HEK293 (cell line): Measurements from ENCODE around the gene ARL13B.
A peak's percentile ranks its signal among the peaks of the same experiment; 100 is the strongest.

Source experiments
- CTCF ChIA-PET: fragments of 350-600 bp; formaldehyde crosslinking; extraction: SDS; loops from one replicate; lab custom pipeline; 2021; ENCODE audit warnings: antibody characterized with exemption; lab: Yijun Ruan, JAX
- POLR2A ChIA-PET: fragments of 300-600 bp; formaldehyde crosslinking; extraction: SDS; loops from one replicate; lab custom pipeline; 2020; ENCODE audit warnings: antibody characterized with exemption, inconsistent platforms; lab: Yijun Ruan, JAX
- H3K27ac ChIP-seq: fragments of 200-500 bp; sonication (Bioruptor generic); 2 replicates; pipeline ENCODE4 v1.5.1; 2014; ENCODE audit warnings: low read depth, low read length, control low read depth, inconsistent platforms; ENCODE audit errors: extremely low read depth
- H3K36me3 ChIP-seq, 2 experiments: fragments of 200-500 bp in 1 of 2; sonication (Bioruptor generic) in 1 of 2; 1 replicate in 1 of 2; 2 replicates in 1 of 2; pipeline ENCODE4 v1.5.1; 2014 to 2017; ENCODE audit warnings: inconsistent platforms in 2 of 2, low read length in 2 of 2; ENCODE audit not compliant: control insufficient read depth in 2 of 2, insufficient read depth in 1 of 2
- H3K4me1 ChIP-seq: fragments of 200-500 bp; sonication (Bioruptor generic); 2 replicates; pipeline ENCODE4 v1.5.1; 2014; ENCODE audit warnings: mild to moderate bottlenecking, low read length, inconsistent platforms; ENCODE audit not compliant: control insufficient read depth, insufficient read depth
- H3K4me3 ChIP-seq: 2 replicates; pipeline ENCODE4 v1.5.1; 2011; ENCODE audit warnings: low read depth, mild to moderate bottlenecking, control low read depth, low read length, moderate library complexity
- H3K9me3 ChIP-seq: fragments of 200-500 bp; sonication (Bioruptor generic); 2 replicates; pipeline ENCODE4 v1.5.1; 2014; ENCODE audit warnings: low read depth, low read length, inconsistent platforms; ENCODE audit not compliant: control insufficient read depth, insufficient read depth
- EGR2 ChIP-seq: fragments of 450-650 bp; formaldehyde crosslinking; IDR thresholded peaks from 2 replicates; pipeline ENCODE4 v1.5.1; 2016; ENCODE audit warnings: low read depth, missing biosample characterization, missing genetic modification characterization
- FEZF1 ChIP-seq: fragments of 450-650 bp; formaldehyde crosslinking; IDR thresholded peaks from 2 replicates; pipeline ENCODE4 v1.5.1; 2016; ENCODE audit warnings: missing biosample characterization, missing genetic modification characterization
- PRDM1 ChIP-seq: fragments of 450-650 bp; formaldehyde crosslinking; IDR thresholded peaks from 2 replicates; pipeline ENCODE4; 2016; ENCODE audit warnings: missing biosample characterization, missing genetic modification characterization
- SP3 ChIP-seq: fragments of 450-650 bp; formaldehyde crosslinking; IDR thresholded peaks from 2 replicates; pipeline ENCODE4 v1.5.1; 2016; ENCODE audit warnings: missing biosample characterization, missing genetic modification characterization
- ZFP41 ChIP-seq: fragments of 450-650 bp; formaldehyde crosslinking; IDR thresholded peaks from 2 replicates; pipeline ENCODE4 v1.5.1; 2016; ENCODE audit warnings: missing biosample characterization, missing genetic modification characterization, borderline replicate concordance
- ZFP69B ChIP-seq: fragments of 450-650 bp; formaldehyde crosslinking; IDR thresholded peaks from 2 replicates; pipeline ENCODE4 v1.5.1; 2016; ENCODE audit warnings: missing biosample characterization, missing genetic modification characterization
- ZNF132 ChIP-seq: fragments of 450-650 bp; formaldehyde crosslinking; IDR thresholded peaks from 2 replicates; pipeline ENCODE4 v1.5.1; 2017; ENCODE audit warnings: missing biosample characterization, missing genetic modification characterization, borderline replicate concordance
- ZNF211 ChIP-seq: fragments of 450-650 bp; formaldehyde crosslinking; IDR thresholded peaks from 2 replicates; pipeline ENCODE4 v1.5.1; 2016; ENCODE audit warnings: low read depth, missing biosample characterization, missing genetic modification characterization
- ZNF561 ChIP-seq: fragments of 450-650 bp; IDR thresholded peaks from 2 replicates; pipeline ENCODE4 v1.5.1; 2018; ENCODE audit warnings: missing biosample characterization, missing genetic modification characterization, borderline replicate concordance
- ZNF623 ChIP-seq: fragments of 450-650 bp; formaldehyde crosslinking; IDR thresholded peaks from 2 replicates; pipeline ENCODE4 v1.5.1; 2016; ENCODE audit warnings: missing biosample characterization, missing genetic modification characterization
- ZNF677 ChIP-seq: fragments of 450-650 bp; IDR thresholded peaks from 2 replicates; pipeline ENCODE4 v1.5.0; 2018; ENCODE audit warnings: missing biosample characterization, mild to moderate bottlenecking, missing genetic modification characterization, moderate library complexity
- ZNF747 ChIP-seq: fragments of 450-650 bp; formaldehyde crosslinking; IDR thresholded peaks from 2 replicates; pipeline ENCODE4 v1.5.1; 2016; ENCODE audit warnings: missing biosample characterization, missing genetic modification characterization
- ZXDB ChIP-seq: fragments of 450-650 bp; formaldehyde crosslinking; IDR thresholded peaks from 2 replicates; pipeline ENCODE4 v1.5.1; 2016; ENCODE audit warnings: missing biosample characterization, missing genetic modification characterization
- TF ChIP-seq, protein P1 (sequence below): fragments of 450-650 bp; formaldehyde crosslinking; IDR thresholded peaks from 2 replicates; pipeline ENCODE4 v1.5.1; 2017; ENCODE audit warnings: missing biosample characterization, missing genetic modification characterization
- TF ChIP-seq, protein P2 (sequence below): fragments of 450-650 bp; formaldehyde crosslinking; IDR thresholded peaks from 2 replicates; pipeline ENCODE4 v1.5.1; 2017; ENCODE audit warnings: missing biosample characterization, missing genetic modification characterization
- TF ChIP-seq, protein P3 (sequence below): fragments of 450-650 bp; formaldehyde crosslinking; IDR thresholded peaks from 2 replicates; pipeline ENCODE4 v1.5.1; 2016; ENCODE audit warnings: missing biosample characterization, missing genetic modification characterization

ARL13B gene

DNA sequence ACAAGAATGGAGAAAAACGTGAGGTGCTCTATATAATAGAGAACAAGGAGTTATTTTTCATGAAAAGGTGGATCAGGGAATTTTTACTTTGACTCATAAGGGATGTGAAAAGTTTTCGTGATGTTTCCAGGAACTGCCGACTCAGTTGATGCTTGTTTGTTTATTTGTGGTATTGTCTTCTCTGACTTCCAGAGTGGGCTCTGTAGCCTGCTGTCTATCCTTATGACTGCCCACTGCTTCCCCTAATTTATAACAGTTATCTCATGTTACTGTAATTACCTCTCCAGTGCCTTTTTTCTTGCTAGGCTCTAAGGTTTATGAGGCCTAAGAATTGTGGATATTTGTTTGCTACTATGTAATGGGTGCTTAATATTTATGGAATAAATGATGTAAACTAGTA, 12.3 kb downstream of the ARL13B start (continued):
- TF ChIP-seq ZNF211 (tag by site-specific recombination) (no peak), FEZF1 (tag by site-specific recombination) (peak; percentile 37; the same call in 1 of the 2 replicates)

DNA sequence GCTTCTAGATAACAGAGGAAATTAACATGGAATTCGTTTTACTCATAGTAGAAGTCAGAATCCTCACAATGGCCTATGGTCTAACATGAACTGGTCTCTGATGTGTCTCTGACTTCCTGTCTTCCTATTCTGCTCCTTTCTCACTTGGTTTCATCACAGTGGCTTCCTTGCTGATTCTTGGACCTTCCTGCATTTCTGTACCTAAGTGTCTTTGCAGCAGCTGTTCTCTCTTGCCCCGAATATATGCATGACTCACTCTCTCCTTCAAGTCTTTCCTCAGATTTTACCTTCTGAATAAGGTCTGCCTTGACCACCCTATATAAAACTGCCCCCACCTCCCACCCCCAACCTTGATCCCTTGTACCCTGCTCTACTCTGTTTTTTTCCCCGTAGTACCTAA, 14.1 kb downstream of the ARL13B start:
- no peaks in the 10 kb centered on the region for H3K9me3 ChIP-seq
- no peak overlapping the region for H3K4me3 ChIP-seq
- no peaks in the 10 kb centered on the region; a peak in 1 of 3 replicates for H3K36me3 ChIP-seq
- peaks cover 4% of the 10 kb centered on the region for H3K4me1 ChIP-seq
- CTCF ChIA-PET = interaction anchor here (0.7 to 1.8 kb wide), 3 partner anchors 11 to 75 kb away, joined by 3 to 10 read pairs (median 3); no protein-coding TSS in a partner anchor
- POLR2A ChIA-PET = no interaction called here
- TF ChIP-seq ZFP41 (no peak), ZNF561 (tag by site-specific recombination) (no peak), ZNF132 (tag by site-specific recombination) (no peak), ZXDB (tag by site-specific recombination) (no peak), SP3 (tag by site-specific recombination) (no peak), ZNF623 (tag by site-specific recombination) (no peak), EGR2 (tag by site-specific recombination) (no peak)
- no peak overlapping the region for H3K27ac ChIP-seq

DNA sequence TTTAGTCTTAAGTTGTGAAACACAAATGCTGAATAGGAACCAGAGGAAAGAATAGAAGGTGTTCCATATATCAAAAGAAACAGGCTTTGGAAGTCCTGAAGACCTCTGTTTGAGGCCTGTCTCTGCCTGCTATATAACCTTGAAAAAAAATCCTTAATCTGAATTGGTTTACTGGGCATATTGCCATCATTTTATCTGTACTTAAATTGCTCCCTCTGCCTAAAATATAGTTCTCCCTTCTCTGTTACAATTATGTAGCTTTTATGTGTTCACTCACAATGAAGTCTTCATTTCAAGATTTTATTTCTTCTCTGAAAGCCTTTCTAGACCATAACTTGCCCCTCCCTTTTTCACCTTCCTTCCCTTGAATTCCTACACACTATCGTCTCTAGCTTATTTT, 21.2 kb downstream of the ARL13B start:
- ChIA-PET CTCF (interaction anchor here (2.1 kb wide), 1 partner anchor 68 kb away, joined by 7 read pairs; no protein-coding TSS in a partner anchor), POLR2A (no interaction called here)
- no peak overlapping the region for H3K27ac ChIP-seq
- H3K4me3 ChIP-seq = no peak overlapping the region
- peaks cover 0 to 8% of the 10 kb centered on the region in 2 experiments; a peak in 2 of 3 replicates for H3K36me3 ChIP-seq
- no peak for TF ChIP-seq ZFP69B
- no peak for TF ChIP-seq ZNF677 (tag by site-specific recombination)
- TF ChIP-seq ZNF747 = no peak
- TF ChIP-seq, protein P1, sequence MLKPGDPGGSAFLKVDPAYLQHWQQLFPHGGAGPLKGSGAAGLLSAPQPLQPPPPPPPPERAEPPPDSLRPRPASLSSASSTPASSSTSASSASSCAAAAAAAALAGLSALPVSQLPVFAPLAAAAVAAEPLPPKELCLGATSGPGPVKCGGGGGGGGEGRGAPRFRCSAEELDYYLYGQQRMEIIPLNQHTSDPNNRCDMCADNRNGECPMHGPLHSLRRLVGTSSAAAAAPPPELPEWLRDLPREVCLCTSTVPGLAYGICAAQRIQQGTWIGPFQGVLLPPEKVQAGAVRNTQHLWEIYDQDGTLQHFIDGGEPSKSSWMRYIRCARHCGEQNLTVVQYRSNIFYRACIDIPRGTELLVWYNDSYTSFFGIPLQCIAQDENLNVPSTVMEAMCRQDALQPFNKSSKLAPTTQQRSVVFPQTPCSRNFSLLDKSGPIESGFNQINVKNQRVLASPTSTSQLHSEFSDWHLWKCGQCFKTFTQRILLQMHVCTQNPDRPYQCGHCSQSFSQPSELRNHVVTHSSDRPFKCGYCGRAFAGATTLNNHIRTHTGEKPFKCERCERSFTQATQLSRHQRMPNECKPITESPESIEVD (tag by site-specific recombination) = peak; percentile 52; the same call in 1 of the 2 replicates
- TF ChIP-seq, protein P2, sequence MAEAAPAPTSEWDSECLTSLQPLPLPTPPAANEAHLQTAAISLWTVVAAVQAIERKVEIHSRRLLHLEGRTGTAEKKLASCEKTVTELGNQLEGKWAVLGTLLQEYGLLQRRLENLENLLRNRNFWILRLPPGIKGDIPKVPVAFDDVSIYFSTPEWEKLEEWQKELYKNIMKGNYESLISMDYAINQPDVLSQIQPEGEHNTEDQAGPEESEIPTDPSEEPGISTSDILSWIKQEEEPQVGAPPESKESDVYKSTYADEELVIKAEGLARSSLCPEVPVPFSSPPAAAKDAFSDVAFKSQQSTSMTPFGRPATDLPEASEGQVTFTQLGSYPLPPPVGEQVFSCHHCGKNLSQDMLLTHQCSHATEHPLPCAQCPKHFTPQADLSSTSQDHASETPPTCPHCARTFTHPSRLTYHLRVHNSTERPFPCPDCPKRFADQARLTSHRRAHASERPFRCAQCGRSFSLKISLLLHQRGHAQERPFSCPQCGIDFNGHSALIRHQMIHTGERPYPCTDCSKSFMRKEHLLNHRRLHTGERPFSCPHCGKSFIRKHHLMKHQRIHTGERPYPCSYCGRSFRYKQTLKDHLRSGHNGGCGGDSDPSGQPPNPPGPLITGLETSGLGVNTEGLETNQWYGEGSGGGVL (tag by site-specific recombination) = no peak
- TF ChIP-seq, all 188 proteins: peak for 1
- Histone ChIP-seq H3K9me3 (no peaks in the 10 kb centered on the region), H3K4me1 (no peaks in the 10 kb centered on the region)

DNA sequence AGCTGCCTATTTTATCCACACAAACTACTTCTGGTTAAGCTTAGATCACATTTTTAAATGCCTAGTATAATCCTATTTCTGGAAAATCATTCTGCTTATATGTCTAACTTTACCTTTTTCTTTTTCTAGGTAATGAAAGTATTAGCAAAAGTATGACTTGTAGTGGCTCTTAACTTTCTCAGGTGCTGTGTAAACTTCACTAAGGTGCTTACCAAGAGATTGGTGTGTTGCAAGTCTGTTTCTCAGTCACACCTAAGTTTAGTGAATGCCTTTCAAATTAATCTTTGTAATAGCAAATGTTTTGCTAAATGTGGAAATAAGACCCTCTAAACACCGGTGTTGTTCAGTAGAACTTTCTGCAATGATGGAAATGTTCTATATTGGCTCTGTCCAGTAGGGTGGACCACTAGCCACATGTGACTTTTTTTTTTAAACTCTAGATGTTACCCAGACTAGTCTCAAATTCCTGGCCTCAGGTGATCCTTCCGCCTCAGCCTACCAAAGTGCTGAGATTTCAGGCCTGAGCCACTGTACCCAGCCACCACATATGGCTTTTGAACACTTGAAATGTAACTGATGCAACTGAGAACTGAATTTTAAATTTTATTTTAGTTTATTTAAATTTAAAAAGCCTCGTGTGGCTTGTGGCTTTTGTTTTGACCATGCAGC, 22.0 kb downstream of the ARL13B start:
- CTCF ChIA-PET = interaction anchor here (0.5 to 2.1 kb wide), 3 partner anchors 68 to 203 kb away, joined by 3 to 7 read pairs (median 4); no protein-coding TSS in a partner anchor
- Histone ChIP-seq H3K36me3 (peaks cover 0 to 12% of the 10 kb centered on the region in 2 experiments; a peak in 2 of 3 replicates), H3K9me3 (no peaks in the 10 kb centered on the region), H3K4me3 (no peak overlapping the region), H3K27ac (no peak overlapping the region), H3K4me1 (no peaks in the 10 kb centered on the region)
- TF ChIP-seq, protein P3, sequence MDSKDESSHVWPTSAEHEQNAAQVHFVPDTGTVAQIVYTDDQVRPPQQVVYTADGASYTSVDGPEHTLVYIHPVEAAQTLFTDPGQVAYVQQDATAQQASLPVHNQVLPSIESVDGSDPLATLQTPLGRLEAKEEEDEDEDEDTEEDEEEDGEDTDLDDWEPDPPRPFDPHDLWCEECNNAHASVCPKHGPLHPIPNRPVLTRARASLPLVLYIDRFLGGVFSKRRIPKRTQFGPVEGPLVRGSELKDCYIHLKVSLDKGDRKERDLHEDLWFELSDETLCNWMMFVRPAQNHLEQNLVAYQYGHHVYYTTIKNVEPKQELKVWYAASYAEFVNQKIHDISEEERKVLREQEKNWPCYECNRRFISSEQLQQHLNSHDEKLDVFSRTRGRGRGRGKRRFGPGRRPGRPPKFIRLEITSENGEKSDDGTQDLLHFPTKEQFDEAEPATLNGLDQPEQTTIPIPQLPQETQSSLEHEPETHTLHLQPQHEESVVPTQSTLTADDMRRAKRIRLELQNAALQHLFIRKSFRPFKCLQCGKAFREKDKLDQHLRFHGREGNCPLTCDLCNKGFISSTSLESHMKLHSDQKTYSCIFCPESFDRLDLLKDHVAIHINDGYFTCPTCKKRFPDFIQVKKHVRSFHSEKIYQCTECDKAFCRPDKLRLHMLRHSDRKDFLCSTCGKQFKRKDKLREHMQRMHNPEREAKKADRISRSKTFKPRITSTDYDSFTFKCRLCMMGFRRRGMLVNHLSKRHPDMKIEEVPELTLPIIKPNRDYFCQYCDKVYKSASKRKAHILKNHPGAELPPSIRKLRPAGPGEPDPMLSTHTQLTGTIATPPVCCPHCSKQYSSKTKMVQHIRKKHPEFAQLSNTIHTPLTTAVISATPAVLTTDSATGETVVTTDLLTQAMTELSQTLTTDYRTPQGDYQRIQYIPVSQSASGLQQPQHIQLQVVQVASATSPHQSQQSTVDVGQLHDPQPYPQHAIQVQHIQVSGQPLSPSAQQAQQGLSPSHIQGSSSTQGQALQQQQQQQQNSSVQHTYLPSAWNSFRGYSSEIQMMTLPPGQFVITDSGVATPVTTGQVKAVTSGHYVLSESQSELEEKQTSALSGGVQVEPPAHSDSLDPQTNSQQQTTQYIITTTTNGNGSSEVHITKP (tag by site-specific recombination) = no peak
- peak; percentile 33; the same call in 1 of the 2 replicates for TF ChIP-seq PRDM1 (tag by site-specific recombination)
- POLR2A ChIA-PET = no interaction called here
